ENCODE results near the gene KMT5C. TPM values are rescaled to one million over a fixed set of nuclear protein-coding genes. Genes with fewer than 3 reads are reported as not detected.
A peak's percentile ranks its signal among the peaks of the same experiment; 100 is the strongest.

The KMT5C gene
- total RNA-seq, 1 experiment from 2014 or later, result 12.9 TPM

GRCh38 chr19:55370305-55370988, 30.8 kb downstream of the KMT5C start, which contains the start of gene IL11:
IL11 (minus strand) TSS chr19:55370463; CDS start chr19:55370310, 153 bp downstream.
- Mint-ChIP-seq H3K4me3 (ENCODE audit: unreplicated experiment) (peak within 1 kb of the TSS; percentile 78), H3K4me1 (ENCODE audit: insufficient read depth, unreplicated experiment) (peaks cover 22% of the 10 kb centered on the region), H3K27ac (ENCODE audit: low read depth, unreplicated experiment) (no peak within 1 kb of the TSS), H3K27me3 (ENCODE audit: insufficient read depth, unreplicated experiment) (peaks cover 28% of the 10 kb centered on the region), H3K9me3 (ENCODE audit: unreplicated experiment) (no peaks in the 10 kb centered on the region), H3K36me3 (ENCODE audit: insufficient read depth, unreplicated experiment) (peaks cover 10% of the 10 kb centered on the region)
- no peak for DNase-seq (ENCODE audit: unreplicated experiment)
- intact Hi-C loops (cut with micrococcal nuclease), result no loop called here
- no TSS peak for BruUV-seq (replicated peaks)
- TF ChIP-seq CTCF (IDR thresholded peaks at IDR 0.05; ENCODE audit: unreplicated experiment), result no peak
- CTCF ChIA-PET, result interaction anchor here (0.6 to 2.3 kb wide), 3 partner anchors 18 to 79 kb away, joined by 3 to 7 read pairs (median 3); no protein-coding TSS in a partner anchor
- POLR2A ChIA-PET, result interaction anchor here (0.6 to 2.5 kb wide), 6 partner anchors 13 to 1396 kb away, joined by 3 to 10 read pairs (median 4); partner anchors contain the start of gene KMT5C

- ChIA-PET CTCF (interaction anchor here (0.8 to 2.3 kb wide), 4 partner anchors 12 to 81 kb away, joined by 3 to 7 read pairs (median 4); partner anchors contain the start of gene TMEM238), POLR2A (interaction anchor here (0.7 to 1.3 kb wide), 5 partner anchors 11 to 71 kb away, joined by 3 to 6 read pairs (median 4); partner anchors contain the start of gene KMT5C)
- H3K36me3 Mint-ChIP-seq (ENCODE audit: insufficient read depth, unreplicated experiment), result peaks cover 10% of the 10 kb centered on the region
- TF ChIP-seq CTCF (IDR thresholded peaks at IDR 0.05; ENCODE audit: unreplicated experiment), result no peak
- no peak overlapping the region for H3K27ac Mint-ChIP-seq (ENCODE audit: low read depth, unreplicated experiment)
- no peaks in the 10 kb centered on the region for H3K9me3 Mint-ChIP-seq (ENCODE audit: unreplicated experiment)
- no peak for DNase-seq (ENCODE audit: unreplicated experiment)
- H3K4me3 Mint-ChIP-seq (ENCODE audit: unreplicated experiment), result no peak overlapping the region
- BruUV-seq (replicated peaks), result no TSS peak
- H3K27me3 Mint-ChIP-seq (ENCODE audit: insufficient read depth, unreplicated experiment), result peaks cover 28% of the 10 kb centered on the region
- intact Hi-C loops (cut with micrococcal nuclease), result no loop called here
- H3K4me1 Mint-ChIP-seq (ENCODE audit: insufficient read depth, unreplicated experiment), result peaks cover 27% of the 10 kb centered on the region
Observed at GRCh38 chr19:55372316-55373081, 32.8 kb downstream of the KMT5C start.

DNA sequence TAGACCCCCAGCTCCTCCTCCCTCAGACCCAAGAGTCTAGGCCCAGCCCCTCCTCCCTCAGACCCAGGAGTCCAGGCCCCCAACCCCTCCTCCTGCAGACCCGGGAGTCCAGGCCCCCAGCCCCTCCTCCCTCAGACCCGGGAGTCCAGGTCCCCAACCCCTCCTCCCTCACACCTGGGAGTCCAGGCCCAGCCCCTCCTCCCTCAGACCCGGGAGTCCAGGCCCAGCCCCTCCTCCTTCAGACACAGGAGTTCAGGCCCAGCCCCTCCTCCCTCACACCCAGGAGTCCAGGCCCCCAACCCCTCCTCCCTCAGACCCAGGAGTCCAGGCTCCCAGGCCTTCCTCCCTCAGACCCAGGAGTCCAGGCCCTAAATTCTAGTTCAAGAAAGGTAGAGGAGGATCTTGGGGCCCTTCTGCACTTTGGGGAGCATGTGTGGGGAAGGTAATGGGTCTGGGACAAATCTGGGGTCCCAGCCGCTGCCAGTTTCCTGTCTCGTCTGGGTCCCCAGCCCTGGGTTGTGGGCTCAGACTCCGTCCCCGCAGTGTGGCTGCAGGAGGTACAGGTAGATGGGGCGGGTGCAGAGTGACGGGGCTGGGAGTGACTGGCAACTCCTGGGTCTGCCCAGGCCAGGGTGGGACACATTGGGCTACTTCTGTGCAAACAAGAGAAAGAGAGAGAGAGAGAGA, 33.8 kb downstream of the KMT5C start:
- Mint-ChIP-seq H3K9me3 (ENCODE audit: unreplicated experiment) (no peaks in the 10 kb centered on the region), H3K27me3 (ENCODE audit: insufficient read depth, unreplicated experiment) (peaks cover 28% of the 10 kb centered on the region), H3K4me3 (ENCODE audit: unreplicated experiment) (no peak overlapping the region), H3K27ac (ENCODE audit: low read depth, unreplicated experiment) (peak overlapping the region; percentile 11), H3K4me1 (ENCODE audit: insufficient read depth, unreplicated experiment) (peaks cover 27% of the 10 kb centered on the region), H3K36me3 (ENCODE audit: insufficient read depth, unreplicated experiment) (peaks cover 10% of the 10 kb centered on the region)
- TF ChIP-seq CTCF (IDR thresholded peaks at IDR 0.05; ENCODE audit: unreplicated experiment), result no peak
- POLR2A ChIA-PET, result interaction anchor here (0.7 to 0.9 kb wide), 4 partner anchors 10 to 72 kb away, joined by 3 to 4 read pairs (median 3); partner anchors contain the start of gene TMEM238
- BruUV-seq (replicated peaks), result no TSS peak
- CTCF ChIA-PET, result interaction anchor here (1.8 kb wide), 1 partner anchor 72 kb away, joined by 5 read pairs; no protein-coding TSS in a partner anchor
- DNase-seq (ENCODE audit: unreplicated experiment), result no peak
- intact Hi-C loops (cut with micrococcal nuclease), result no loop called here

Data from MCF 10A (cell line).